OCI-LY3 (cell line): ENCODE measurements around the gene KRTAP3-3.

Source experiments
- H2AFZ ChIP-seq: fragments of 200-600, 300-600 bp; shearing (Covaris generic); 2 replicates; pipeline ENCODE4 v1.6.0; 2014; ENCODE audit warnings: antibody characterized with exemption, low read depth, low read length
- H3K27ac ChIP-seq: fragments of 200-600, 300-600 bp; sonication (generic); 2 replicates; pipeline ENCODE4 v1.5.1; 2014; ENCODE audit warnings: mild to moderate bottlenecking, low read length, moderate library complexity, mixed read lengths
- H3K27me3 ChIP-seq: fragments of 200-600, 300-600 bp; sonication (generic); 2 replicates; pipeline ENCODE4 v1.6.1; 2014; ENCODE audit warnings: low read depth, low read length, mixed read lengths
- H3K36me3 ChIP-seq: fragments of 200-600, 300-600 bp; sonication (generic); replicated peaks from 2 replicates; pipeline ENCODE3; 2014; ENCODE audit warnings: low read depth, low read length, mixed read lengths
- H3K4me1 ChIP-seq: fragments of 300-600, 200-600 bp; sonication (generic); 2 replicates; pipeline ENCODE4 v1.6.1; 2014; ENCODE audit warnings: low read length, mixed read lengths
- H3K4me2 ChIP-seq: fragments of 200-600, 300-600 bp; sonication (generic); 2 replicates; pipeline ENCODE4 v1.6.1; 2014; ENCODE audit warnings: low read length, mixed read lengths
- H3K4me3 ChIP-seq: fragments of 300-600, 200-600 bp; sonication (generic); 2 replicates; pipeline ENCODE4 v1.5.1; 2014; ENCODE audit warnings: antibody characterized with exemption, mild to moderate bottlenecking, low read length, moderate library complexity
- H3K79me2 ChIP-seq: fragments of 300-600, 200-600 bp; shearing (Covaris generic); 2 replicates; pipeline ENCODE4 v1.6.1; 2014; ENCODE audit warnings: mild to moderate bottlenecking, low read length, mixed read lengths
- H3K9ac ChIP-seq: fragments of 300-600, 200-600 bp; shearing (Covaris generic); 2 replicates; pipeline ENCODE4 v1.6.0; 2014; ENCODE audit warnings: mild to moderate bottlenecking, low read length, moderate library complexity
- H3K9me3 ChIP-seq: fragments of 200-600, 300-600 bp; shearing (Covaris generic); 2 replicates; pipeline ENCODE4 v1.6.1; 2014; ENCODE audit warnings: low read length, mixed read lengths; ENCODE audit not compliant: insufficient read depth
- H4K20me1 ChIP-seq: fragments of 200-600, 300-600 bp; sonication (generic); 2 replicates; pipeline ENCODE4 v1.6.1; 2016; ENCODE audit warnings: low read length, mixed read lengths; ENCODE audit not compliant: insufficient read depth
- CTCF ChIP-seq: fragments of 200-600, 300-600 bp; sonication (generic); IDR thresholded peaks from 2 replicates; pipeline ENCODE4 v1.5.1; 2014; ENCODE audit warnings: antibody characterized with exemption, low read length, low read depth
- EZH2phosphoT487 ChIP-seq: fragments of 200-600 bp; shearing (Covaris generic); IDR thresholded peaks from 2 replicates; pipeline ENCODE4 v1.6.1; 2018; ENCODE audit warnings: antibody characterized with exemption, mixed run types, low read depth

KRTAP3-3 gene

GRCh38 chr17:41029633-41030245, 35.8 kb upstream of the KRTAP3-3 start, which contains the start of gene KRTAP1-4:
Gene KRTAP1-4 (minus strand): TSS chr17:41030195. CDS start chr17:41030078, 117 bp downstream.
- TF ChIP-seq EZH2phosphoT487 (no peak), CTCF (no peak)
- H3K4me2 ChIP-seq, result no peak within 1 kb of the TSS
- H3K79me2 ChIP-seq, result no peaks in the 10 kb centered on the region
- no peak within 1 kb of the TSS for H3K4me3 ChIP-seq
- H2AFZ ChIP-seq, result no peak within 1 kb of the TSS
- no peaks in the 10 kb centered on the region for H4K20me1 ChIP-seq
- H3K4me1 ChIP-seq, result no peaks in the 10 kb centered on the region
- no peak within 1 kb of the TSS for H3K9ac ChIP-seq
- no peaks in the 10 kb centered on the region for H3K36me3 ChIP-seq
- H3K27ac ChIP-seq, result no peak within 1 kb of the TSS
- H3K27me3 ChIP-seq, result peaks cover 23% of the 10 kb centered on the region; the same call in 1 of the 2 replicates
- no peaks in the 10 kb centered on the region for H3K9me3 ChIP-seq

GRCh38 chr17:41026715-41027471, 32.9 kb upstream of the KRTAP3-3 start, which contains the start of gene KRTAP1-5:
Gene KRTAP1-5 (minus strand): TSS chr17:41027208. CDS start chr17:41027155, 53 bp downstream.
- no peak for TF ChIP-seq CTCF
- TF ChIP-seq EZH2phosphoT487, result no peak
- Histone ChIP-seq H2AFZ (no peak within 1 kb of the TSS), H3K4me1 (no peaks in the 10 kb centered on the region), H3K36me3 (no peaks in the 10 kb centered on the region), H3K79me2 (no peaks in the 10 kb centered on the region), H3K27ac (no peak within 1 kb of the TSS), H3K4me3 (no peak within 1 kb of the TSS), H3K9me3 (no peaks in the 10 kb centered on the region), H3K9ac (no peak within 1 kb of the TSS), H3K4me2 (no peak within 1 kb of the TSS), H3K27me3 (peaks cover 26% of the 10 kb centered on the region; the same call in 1 of the 2 replicates), H4K20me1 (no peaks in the 10 kb centered on the region)

- Histone ChIP-seq H3K27me3 (peaks cover 15% of the 10 kb centered on the region; the same call in 1 of the 2 replicates), H3K27ac (no peak overlapping the region)
These were observed 30.7 kb upstream of the KRTAP3-3 start for GRCh38 chr17:41024697-41025096.

More at GRCh38 chr17:41024697-41025096, 30.7 kb upstream of the KRTAP3-3 start:
- Histone ChIP-seq H2AFZ (no peak overlapping the region), H3K9ac (no peak overlapping the region), H4K20me1 (no peaks in the 10 kb centered on the region), H3K9me3 (no peaks in the 10 kb centered on the region), H3K4me3 (no peak overlapping the region), H3K4me2 (no peak overlapping the region), H3K4me1 (no peaks in the 10 kb centered on the region), H3K36me3 (no peaks in the 10 kb centered on the region), H3K79me2 (no peaks in the 10 kb centered on the region)
- no peak for TF ChIP-seq CTCF
- TF ChIP-seq EZH2phosphoT487, result no peak
